ENCODE measurements around the gene RCN2. TPM values are rescaled to one million over a fixed set of nuclear protein-coding genes. Genes with fewer than 3 reads are reported as not detected.

Gene RCN2
- total and polyA plus RNA-seq, 2 of the 13 experiments (the other 11 are each of a cell fraction or from before 2014, with no cell fraction given): 84.4 to 89.0 TPM

DNA sequence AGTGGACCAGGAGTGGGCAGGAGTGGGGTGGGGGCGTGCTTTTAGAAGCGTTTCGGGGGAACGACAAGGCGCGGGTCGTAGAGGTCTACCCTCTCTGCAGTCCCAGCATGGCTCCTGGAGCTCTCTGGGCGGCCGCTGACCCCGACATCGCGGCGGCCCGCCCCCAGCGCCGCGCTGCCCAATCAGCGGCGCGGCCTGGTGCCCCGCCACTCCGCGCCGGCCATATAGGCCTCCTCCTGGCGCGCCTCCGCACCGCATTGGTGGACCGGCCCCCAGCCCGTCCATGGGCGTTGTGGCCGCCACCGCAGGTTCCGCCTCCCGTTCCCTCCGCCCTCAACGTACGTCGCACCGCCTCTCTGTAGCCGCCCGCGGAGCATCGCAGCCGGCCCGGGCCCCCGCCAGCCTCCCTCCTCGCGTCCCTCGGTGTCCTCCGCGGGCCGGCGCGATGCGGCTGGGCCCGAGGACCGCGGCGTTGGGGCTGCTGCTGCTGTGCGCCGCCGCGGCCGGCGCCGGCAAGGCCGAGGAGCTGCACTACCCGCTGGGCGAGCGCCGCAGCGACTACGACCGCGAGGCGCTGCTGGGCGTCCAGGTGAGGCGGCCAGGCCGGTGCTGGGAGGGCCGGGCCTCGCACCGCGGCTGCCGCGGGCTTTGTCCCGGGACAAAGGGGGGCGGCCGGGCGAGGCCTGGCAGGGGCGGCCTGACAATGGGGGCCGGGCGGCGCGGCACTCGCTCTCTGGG lies at the start of gene RCN2 (continued):
- TF ChIP-seq POLR2AphosphoS5 (IDR thresholded peaks at IDR 0.05; ENCODE audit: low read depth, low read length) (peak; percentile 91), SATB2 (CRISPR knock-in tag; IDR thresholded peaks at IDR 0.05) (no peak), SALL1 (CRISPR knock-in tag; IDR thresholded peaks at IDR 0.05) (peak; percentile 70), ZNF558 (CRISPR knock-in tag; IDR thresholded peaks at IDR 0.05; ENCODE audit: borderline replicate concordance) (peak; percentile 50; the same call in 1 of the 2 replicates), HNRNPL (IDR thresholded peaks at IDR 0.05; ENCODE audit: low read depth, low read length) (no peak), ZNF781 (CRISPR knock-in tag; IDR thresholded peaks at IDR 0.05; ENCODE audit: borderline replicate concordance, not compliant biosample characterization) (no peak), SOX6 (IDR thresholded peaks at IDR 0.05) (no peak), SOX6 (CRISPR knock-in tag; IDR thresholded peaks at IDR 0.05) (0 out of 2 replicates have a peak, but pooled peaks have one; percentile 16), ELF1 (CRISPR knock-in tag; IDR thresholded peaks at IDR 0.05) (no peak), ZNF333 (CRISPR knock-in tag; IDR thresholded peaks at IDR 0.05; ENCODE audit: borderline replicate concordance) (no peak)
- TF ChIP-seq, protein P1, sequence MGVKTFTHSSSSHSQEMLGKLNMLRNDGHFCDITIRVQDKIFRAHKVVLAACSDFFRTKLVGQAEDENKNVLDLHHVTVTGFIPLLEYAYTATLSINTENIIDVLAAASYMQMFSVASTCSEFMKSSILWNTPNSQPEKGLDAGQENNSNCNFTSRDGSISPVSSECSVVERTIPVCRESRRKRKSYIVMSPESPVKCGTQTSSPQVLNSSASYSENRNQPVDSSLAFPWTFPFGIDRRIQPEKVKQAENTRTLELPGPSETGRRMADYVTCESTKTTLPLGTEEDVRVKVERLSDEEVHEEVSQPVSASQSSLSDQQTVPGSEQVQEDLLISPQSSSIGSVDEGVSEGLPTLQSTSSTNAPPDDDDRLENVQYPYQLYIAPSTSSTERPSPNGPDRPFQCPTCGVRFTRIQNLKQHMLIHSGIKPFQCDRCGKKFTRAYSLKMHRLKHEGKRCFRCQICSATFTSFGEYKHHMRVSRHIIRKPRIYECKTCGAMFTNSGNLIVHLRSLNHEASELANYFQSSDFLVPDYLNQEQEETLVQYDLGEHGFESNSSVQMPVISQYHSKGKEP (CRISPR knock-in tag; IDR thresholded peaks at IDR 0.05): no peak
- TF ChIP-seq, protein P2, sequence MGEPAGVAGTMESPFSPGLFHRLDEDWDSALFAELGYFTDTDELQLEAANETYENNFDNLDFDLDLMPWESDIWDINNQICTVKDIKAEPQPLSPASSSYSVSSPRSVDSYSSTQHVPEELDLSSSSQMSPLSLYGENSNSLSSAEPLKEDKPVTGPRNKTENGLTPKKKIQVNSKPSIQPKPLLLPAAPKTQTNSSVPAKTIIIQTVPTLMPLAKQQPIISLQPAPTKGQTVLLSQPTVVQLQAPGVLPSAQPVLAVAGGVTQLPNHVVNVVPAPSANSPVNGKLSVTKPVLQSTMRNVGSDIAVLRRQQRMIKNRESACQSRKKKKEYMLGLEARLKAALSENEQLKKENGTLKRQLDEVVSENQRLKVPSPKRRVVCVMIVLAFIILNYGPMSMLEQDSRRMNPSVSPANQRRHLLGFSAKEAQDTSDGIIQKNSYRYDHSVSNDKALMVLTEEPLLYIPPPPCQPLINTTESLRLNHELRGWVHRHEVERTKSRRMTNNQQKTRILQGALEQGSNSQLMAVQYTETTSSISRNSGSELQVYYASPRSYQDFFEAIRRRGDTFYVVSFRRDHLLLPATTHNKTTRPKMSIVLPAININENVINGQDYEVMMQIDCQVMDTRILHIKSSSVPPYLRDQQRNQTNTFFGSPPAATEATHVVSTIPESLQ (CRISPR knock-in tag; conservative IDR thresholded peaks at IDR 0.05): no peak
- TF ChIP-seq, protein P3, sequence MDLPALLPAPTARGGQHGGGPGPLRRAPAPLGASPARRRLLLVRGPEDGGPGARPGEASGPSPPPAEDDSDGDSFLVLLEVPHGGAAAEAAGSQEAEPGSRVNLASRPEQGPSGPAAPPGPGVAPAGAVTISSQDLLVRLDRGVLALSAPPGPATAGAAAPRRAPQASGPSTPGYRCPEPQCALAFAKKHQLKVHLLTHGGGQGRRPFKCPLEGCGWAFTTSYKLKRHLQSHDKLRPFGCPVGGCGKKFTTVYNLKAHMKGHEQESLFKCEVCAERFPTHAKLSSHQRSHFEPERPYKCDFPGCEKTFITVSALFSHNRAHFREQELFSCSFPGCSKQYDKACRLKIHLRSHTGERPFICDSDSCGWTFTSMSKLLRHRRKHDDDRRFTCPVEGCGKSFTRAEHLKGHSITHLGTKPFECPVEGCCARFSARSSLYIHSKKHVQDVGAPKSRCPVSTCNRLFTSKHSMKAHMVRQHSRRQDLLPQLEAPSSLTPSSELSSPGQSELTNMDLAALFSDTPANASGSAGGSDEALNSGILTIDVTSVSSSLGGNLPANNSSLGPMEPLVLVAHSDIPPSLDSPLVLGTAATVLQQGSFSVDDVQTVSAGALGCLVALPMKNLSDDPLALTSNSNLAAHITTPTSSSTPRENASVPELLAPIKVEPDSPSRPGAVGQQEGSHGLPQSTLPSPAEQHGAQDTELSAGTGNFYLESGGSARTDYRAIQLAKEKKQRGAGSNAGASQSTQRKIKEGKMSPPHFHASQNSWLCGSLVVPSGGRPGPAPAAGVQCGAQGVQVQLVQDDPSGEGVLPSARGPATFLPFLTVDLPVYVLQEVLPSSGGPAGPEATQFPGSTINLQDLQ (CRISPR knock-in tag; IDR thresholded peaks at IDR 0.05): 0 out of 2 replicates have a peak, but pooled peaks have one; percentile 17
- TF ChIP-seq, protein P4, sequence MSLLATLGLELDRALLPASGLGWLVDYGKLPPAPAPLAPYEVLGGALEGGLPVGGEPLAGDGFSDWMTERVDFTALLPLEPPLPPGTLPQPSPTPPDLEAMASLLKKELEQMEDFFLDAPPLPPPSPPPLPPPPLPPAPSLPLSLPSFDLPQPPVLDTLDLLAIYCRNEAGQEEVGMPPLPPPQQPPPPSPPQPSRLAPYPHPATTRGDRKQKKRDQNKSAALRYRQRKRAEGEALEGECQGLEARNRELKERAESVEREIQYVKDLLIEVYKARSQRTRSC (CRISPR knock-in tag; IDR thresholded peaks at IDR 0.05; ENCODE audit: low read depth): no peak
- TF ChIP-seq, protein P5, sequence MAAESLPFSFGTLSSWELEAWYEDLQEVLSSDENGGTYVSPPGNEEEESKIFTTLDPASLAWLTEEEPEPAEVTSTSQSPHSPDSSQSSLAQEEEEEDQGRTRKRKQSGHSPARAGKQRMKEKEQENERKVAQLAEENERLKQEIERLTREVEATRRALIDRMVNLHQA (CRISPR knock-in tag; IDR thresholded peaks at IDR 0.05): no peak
- TF ChIP-seq, protein P6, sequence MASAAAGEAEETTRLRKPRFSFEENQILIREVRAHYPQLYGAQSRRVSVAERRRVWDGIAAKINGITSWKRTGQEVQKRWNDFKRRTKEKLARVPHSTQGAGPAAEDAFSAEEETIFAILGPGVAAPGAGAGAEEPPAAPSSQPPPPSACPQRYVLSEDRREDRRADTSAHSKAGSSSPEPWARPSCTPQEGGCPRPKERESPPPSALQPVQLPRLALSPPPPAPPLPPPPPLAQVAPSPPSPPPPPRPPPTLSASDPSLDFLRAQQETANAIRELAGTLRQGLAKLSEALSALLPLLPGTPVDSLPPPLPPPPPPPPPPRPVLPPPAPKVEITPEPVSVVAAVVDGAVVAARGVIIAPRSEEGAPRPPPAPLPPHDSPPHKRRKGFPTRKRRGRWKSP (CRISPR knock-in tag; IDR thresholded peaks at IDR 0.05): no peak
- TF ChIP-seq, protein P7, sequence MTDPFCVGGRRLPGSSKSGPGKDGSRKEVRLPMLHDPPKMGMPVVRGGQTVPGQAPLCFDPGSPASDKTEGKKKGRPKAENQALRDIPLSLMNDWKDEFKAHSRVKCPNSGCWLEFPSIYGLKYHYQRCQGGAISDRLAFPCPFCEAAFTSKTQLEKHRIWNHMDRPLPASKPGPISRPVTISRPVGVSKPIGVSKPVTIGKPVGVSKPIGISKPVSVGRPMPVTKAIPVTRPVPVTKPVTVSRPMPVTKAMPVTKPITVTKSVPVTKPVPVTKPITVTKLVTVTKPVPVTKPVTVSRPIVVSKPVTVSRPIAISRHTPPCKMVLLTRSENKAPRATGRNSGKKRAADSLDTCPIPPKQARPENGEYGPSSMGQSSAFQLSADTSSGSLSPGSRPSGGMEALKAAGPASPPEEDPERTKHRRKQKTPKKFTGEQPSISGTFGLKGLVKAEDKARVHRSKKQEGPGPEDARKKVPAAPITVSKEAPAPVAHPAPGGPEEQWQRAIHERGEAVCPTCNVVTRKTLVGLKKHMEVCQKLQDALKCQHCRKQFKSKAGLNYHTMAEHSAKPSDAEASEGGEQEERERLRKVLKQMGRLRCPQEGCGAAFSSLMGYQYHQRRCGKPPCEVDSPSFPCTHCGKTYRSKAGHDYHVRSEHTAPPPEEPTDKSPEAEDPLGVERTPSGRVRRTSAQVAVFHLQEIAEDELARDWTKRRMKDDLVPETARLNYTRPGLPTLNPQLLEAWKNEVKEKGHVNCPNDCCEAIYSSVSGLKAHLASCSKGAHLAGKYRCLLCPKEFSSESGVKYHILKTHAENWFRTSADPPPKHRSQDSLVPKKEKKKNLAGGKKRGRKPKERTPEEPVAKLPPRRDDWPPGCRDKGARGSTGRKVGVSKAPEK (CRISPR knock-in tag; IDR thresholded peaks at IDR 0.05; ENCODE audit: borderline replicate concordance): no peak
